CD8-positive, alpha-beta memory T cell (primary cell): Measurements from ENCODE around the gene AMPD2. TPM values are rescaled to one million over a fixed set of nuclear protein-coding genes. Genes with fewer than 3 reads are reported as not detected.
A peak's percentile ranks its signal among the peaks of the same experiment; 100 is the strongest.

Source experiments
- CTCF ChIA-PET: fragments of 350-600 bp; sonication (Branson Sonifier 250); formaldehyde crosslinking; loops from one replicate; lab custom pipeline; 2021; ENCODE audit warnings: antibody characterized with exemption; lab: Charles Lee
- POLR2A ChIA-PET: fragments of 350-600 bp; sonication (Branson Sonifier 250); formaldehyde crosslinking; loops from one replicate; lab custom pipeline; 2021; ENCODE audit warnings: antibody characterized with exemption; lab: Charles Lee
- DNase-seq, 5 donors: peaks; one replicate each; pipeline versions ENCODE4 v3.0.0 to v3.0.0-alpha.2; 2020 to 2022; ENCODE audit warnings: mixed read lengths in 1 of 5
- H3K27ac ChIP-seq: one replicate; pipeline ENCODE4 v1.7.0; 2013; ENCODE audit warnings: low read depth, mild to moderate bottlenecking, low read length, moderate library complexity
- H3K27me3 ChIP-seq: 2 replicates; pipeline ENCODE4 v1.7.0; 2013; ENCODE audit warnings: low read length, mild to moderate bottlenecking; ENCODE audit not compliant: insufficient read depth, poor library complexity, severe bottlenecking
- H3K36me3 ChIP-seq: 2 replicates; pipeline ENCODE4 v1.7.0; 2013; ENCODE audit warnings: mild to moderate bottlenecking, low read length, moderate library complexity; ENCODE audit not compliant: insufficient read depth
- H3K4me1 ChIP-seq: 2 replicates; pipeline ENCODE4 v1.7.0; 2013; ENCODE audit warnings: mild to moderate bottlenecking, low read length, moderate library complexity; ENCODE audit not compliant: insufficient read depth
- H3K4me3 ChIP-seq: 2 replicates; pipeline ENCODE4 v1.7.0; 2013; ENCODE audit warnings: mild to moderate bottlenecking, low read length
- H3K9me3 ChIP-seq: 2 replicates; pipeline ENCODE4 v1.7.0; 2013; ENCODE audit warnings: mild to moderate bottlenecking, low read length
- H3K27ac Mint-ChIP-seq, 8 donors: one replicate each; pipeline ENCODE4 v1.8.0; 2020 to 2021; ENCODE audit warnings: mixed read lengths in 8 of 8, mild to moderate bottlenecking in 6 of 8, inconsistent platforms in 3 of 8, moderate library complexity in 3 of 8
- H3K27me3 Mint-ChIP-seq, 2 donors: one replicate each; pipeline ENCODE4 v1.8.0; 2020 to 2021; ENCODE audit warnings: mixed read lengths in 2 of 2, mild to moderate bottlenecking in 1 of 2, moderate library complexity in 1 of 2
- H3K36me3 Mint-ChIP-seq, 3 donors: one replicate each; pipeline ENCODE4 v1.8.0; 2020 to 2021; ENCODE audit warnings: mixed read lengths in 3 of 3, inconsistent platforms in 1 of 3, mild to moderate bottlenecking in 1 of 3
- H3K4me1 Mint-ChIP-seq, 3 donors: one replicate each; pipeline ENCODE4 v1.8.0; 2020 to 2021; ENCODE audit warnings: mixed read lengths in 3 of 3, inconsistent platforms in 1 of 3, mild to moderate bottlenecking in 1 of 3
- H3K4me3 Mint-ChIP-seq, 7 donors: one replicate each; pipeline ENCODE4 v1.8.0; 2020 to 2021; ENCODE audit warnings: mixed read lengths in 7 of 7, mild to moderate bottlenecking in 6 of 7, moderate library complexity in 4 of 7, inconsistent platforms in 2 of 7
- H3K9me3 Mint-ChIP-seq, 5 donors: one replicate each; pipeline ENCODE4 v1.8.0; 2020 to 2022; ENCODE audit warnings: mixed read lengths in 5 of 5, mild to moderate bottlenecking in 3 of 5, moderate library complexity in 2 of 5, inconsistent platforms in 1 of 5
- polyA plus RNA-seq: library from polyadenylated mRNA; unstranded; fragments of 300-500 nt; fragmentation: Illumina TruSeq; gene quantifications from one replicate; pipeline ENCODE4 v1.2.3, GENCODE V29; 2021
- total RNA-seq, 2 experiments: library from RNA; stranded (reverse); gene quantifications; one replicate each; pipeline ENCODE4 v1.2.3, GENCODE V29; 2021

Gene AMPD2
- total and polyA plus RNA-seq, 3 experiments from 2014 or later, result 36.0 to 91.1 (median 69.1) TPM

GRCh38 chr1:109622895-109623294 lies 3.3 kb downstream of the AMPD2 start:
- Mint-ChIP-seq H3K4me1 (peaks cover 46 to 62% (median 48%) of the 10 kb centered on the region in 3 donors), H3K27ac (peak overlapping the region; percentile 29 to 99 (median 98)), H3K36me3 (peaks cover 0 to 36% (median 0%) of the 10 kb centered on the region in 3 donors), H3K9me3 (no peaks in the 10 kb centered on the region), H3K4me3 (peak overlapping the region; percentile 70 to 99 (median 96)), H3K27me3 (no peaks in the 10 kb centered on the region)
- no peaks in the 10 kb centered on the region for H3K27me3 ChIP-seq
- no peak for DNase-seq
- peaks cover 50% of the 10 kb centered on the region for H3K4me1 ChIP-seq
- H3K4me3 ChIP-seq, result peak overlapping the region; percentile 36
- CTCF ChIA-PET, result interaction anchor here (8.9 kb wide), 1 partner anchor 17 kb away, joined by 52 read pairs; no protein-coding TSS in a partner anchor
- H3K27ac ChIP-seq, result no peak overlapping the region
- H3K36me3 ChIP-seq, result peaks cover 3% of the 10 kb centered on the region
- no peaks in the 10 kb centered on the region for H3K9me3 ChIP-seq
- POLR2A ChIA-PET, result interaction anchor here (1.6 kb wide), 1 partner anchor 74 kb away, joined by 4 read pairs; the partner anchor contains the start of gene GNAI3

- Histone ChIP-seq H3K4me3 (peak overlapping the region; percentile 36), H3K36me3 (peaks cover 9% of the 10 kb centered on the region), H3K27me3 (no peaks in the 10 kb centered on the region), H3K27ac (no peak overlapping the region), H3K4me1 (peaks cover 50% of the 10 kb centered on the region), H3K9me3 (no peaks in the 10 kb centered on the region)
- Mint-ChIP-seq H3K36me3 (peaks cover 0 to 44% (median 0%) of the 10 kb centered on the region in 3 donors), H3K4me1 (peaks cover 43 to 58% (median 45%) of the 10 kb centered on the region in 3 donors), H3K4me3 (peak overlapping the region in 5 of 7 donors; percentile 39 to 91 (median 52)), H3K27ac (peak overlapping the region; percentile 33 to 99 (median 94)), H3K9me3 (no peaks in the 10 kb centered on the region), H3K27me3 (no peaks in the 10 kb centered on the region)
- no peak for DNase-seq
- POLR2A ChIA-PET, result interaction anchor here (1.4 kb wide), 1 partner anchor 75 kb away, joined by 4 read pairs; the partner anchor contains the start of gene GNAI3
- CTCF ChIA-PET, result interaction anchor here (0.7 to 8.9 kb wide), 6 partner anchors 14 to 361 kb away, joined by 3 to 52 read pairs (median 4); partner anchors contain the start of gene AHCYL1
Measured at GRCh38 chr1:109623601-109624161, 4.0 kb downstream of the AMPD2 start.

GRCh38 chr1:109624201-109625010 lies 4.8 kb downstream of the AMPD2 start:
- ChIA-PET CTCF (interaction anchor here (0.7 to 8.9 kb wide), 7 partner anchors 13 to 361 kb away, joined by 3 to 52 read pairs (median 4); partner anchors contain the start of gene AHCYL1), POLR2A (interaction anchor here (1.4 kb wide), 1 partner anchor 76 kb away, joined by 4 read pairs; the partner anchor contains the start of gene GNAI3)
- H3K27me3 Mint-ChIP-seq, result no peaks in the 10 kb centered on the region
- peaks cover 36 to 51% (median 39%) of the 10 kb centered on the region in 3 donors for H3K4me1 Mint-ChIP-seq
- peaks cover 1 to 51% (median 1%) of the 10 kb centered on the region in 3 donors for H3K36me3 Mint-ChIP-seq
- H3K4me3 Mint-ChIP-seq, result peak overlapping the region in 3 of 7 donors; percentile 52 to 77 (median 67)
- Histone ChIP-seq H3K27ac (no peak overlapping the region), H3K9me3 (no peaks in the 10 kb centered on the region), H3K4me1 (peaks cover 43% of the 10 kb centered on the region), H3K36me3 (peaks cover 13% of the 10 kb centered on the region), H3K4me3 (no peak overlapping the region), H3K27me3 (no peaks in the 10 kb centered on the region)
- H3K27ac Mint-ChIP-seq, result peak overlapping the region; percentile 26 to 91 (median 70)
- H3K9me3 Mint-ChIP-seq, result no peaks in the 10 kb centered on the region
- DNase-seq, result peak in 1 of 5 donors; percentile 27

- POLR2A ChIA-PET, result interaction anchor here (1.4 kb wide), 1 partner anchor 76 kb away, joined by 4 read pairs; the partner anchor contains the start of gene GNAI3
- Mint-ChIP-seq H3K4me3 (no peak overlapping the region), H3K9me3 (no peaks in the 10 kb centered on the region), H3K27ac (peak overlapping the region in 5 of 8 donors; percentile 7 to 91 (median 68)), H3K27me3 (no peaks in the 10 kb centered on the region), H3K4me1 (peaks cover 32 to 45% (median 37%) of the 10 kb centered on the region in 3 donors), H3K36me3 (peaks cover 3 to 54% (median 6%) of the 10 kb centered on the region in 3 donors)
- Histone ChIP-seq H3K4me1 (peaks cover 38% of the 10 kb centered on the region), H3K36me3 (peaks cover 19% of the 10 kb centered on the region), H3K4me3 (no peak overlapping the region), H3K9me3 (no peaks in the 10 kb centered on the region), H3K27me3 (no peaks in the 10 kb centered on the region), H3K27ac (no peak overlapping the region)
- DNase-seq, result no peak
- CTCF ChIA-PET, result interaction anchor here (1.1 to 8.9 kb wide), 5 partner anchors 15 to 360 kb away, joined by 3 to 52 read pairs (median 4); partner anchors contain the start of gene AHCYL1
Measured at GRCh38 chr1:109625176-109625575, 5.5 kb downstream of the AMPD2 start.

- no peak for DNase-seq
- no peaks in the 10 kb centered on the region for H3K9me3 ChIP-seq
- ChIA-PET POLR2A (no interaction called here), CTCF (interaction anchor here (1.3 to 8.9 kb wide), 3 partner anchors 11 to 80 kb away, joined by 3 to 52 read pairs (median 5); no protein-coding TSS in a partner anchor)
- Mint-ChIP-seq H3K4me3 (peak overlapping the region in 1 of 7 donors; percentile 16), H3K27me3 (no peaks in the 10 kb centered on the region), H3K4me1 (peaks cover 32 to 40% (median 32%) of the 10 kb centered on the region in 3 donors), H3K27ac (peak overlapping the region in 7 of 8 donors; percentile 7 to 91 (median 47)), H3K36me3 (peaks cover 3 to 53% (median 6%) of the 10 kb centered on the region in 3 donors), H3K9me3 (no peaks in the 10 kb centered on the region)
- peaks cover 22% of the 10 kb centered on the region for H3K36me3 ChIP-seq
- H3K4me1 ChIP-seq, result peaks cover 35% of the 10 kb centered on the region
- H3K27ac ChIP-seq, result no peak overlapping the region
- H3K27me3 ChIP-seq, result no peaks in the 10 kb centered on the region
- no peak overlapping the region for H3K4me3 ChIP-seq
Measured at GRCh38 chr1:109625601-109626560, 6.2 kb downstream of the AMPD2 start.

GRCh38 chr1:109626682-109627408 lies 7.2 kb downstream of the AMPD2 start:
- Mint-ChIP-seq H3K4me1 (peaks cover 24 to 31% (median 27%) of the 10 kb centered on the region in 3 donors), H3K9me3 (no peaks in the 10 kb centered on the region), H3K27ac (peak overlapping the region in 4 of 8 donors; percentile 47 to 91 (median 74)), H3K4me3 (no peak overlapping the region), H3K27me3 (no peaks in the 10 kb centered on the region), H3K36me3 (peaks cover 3 to 62% (median 6%) of the 10 kb centered on the region in 3 donors)
- H3K4me3 ChIP-seq, result no peak overlapping the region
- POLR2A ChIA-PET, result no interaction called here
- peaks cover 30% of the 10 kb centered on the region for H3K4me1 ChIP-seq
- H3K9me3 ChIP-seq, result no peaks in the 10 kb centered on the region
- DNase-seq, result no peak
- peaks cover 26% of the 10 kb centered on the region for H3K36me3 ChIP-seq
- CTCF ChIA-PET, result interaction anchor here (1.3 to 8.9 kb wide), 4 partner anchors 10 to 147 kb away, joined by 3 to 52 read pairs (median 4); no protein-coding TSS in a partner anchor
- H3K27me3 ChIP-seq, result no peaks in the 10 kb centered on the region
- H3K27ac ChIP-seq, result no peak overlapping the region
